ENCODE data around the gene RRP1. TPM values are rescaled to one million over a fixed set of nuclear protein-coding genes. Genes with fewer than 3 reads are reported as not detected.

RRP1 gene
- total and polyA plus RNA-seq, 9 donors, result 8.5 to 29.3 (median 22.6) TPM

GRCh38 chr21:43824333-43825241, 35.2 kb downstream of the RRP1 start:
- Histone ChIP-seq H3K27ac (no peak overlapping the region), H3K4me3 (no peak overlapping the region), H3K9me3 (no peaks in the 10 kb centered on the region), H3K27me3 (no peaks in the 10 kb centered on the region), H3K4me1 (ENCODE audit: insufficient read depth) (peaks cover 2% of the 10 kb centered on the region), H3K36me3 (no peaks in the 10 kb centered on the region)
- TF ChIP-seq EP300 (IDR thresholded peaks at IDR 0.05), result no peak
- no peak for TF ChIP-seq CTCF (IDR thresholded peaks at IDR 0.05)
- no peak for TF ChIP-seq POLR2A (IDR thresholded peaks at IDR 0.05)
- WGBS, 3 donors, result 71 to 75% (median 72%) methylated on average over 17 of the region's 17 CpGs
- intact Hi-C loops (cut with DNase I), result no loop called here
- no peak for DNase-seq

GRCh38 chr21:43825242-43825935, 36.0 kb downstream of the RRP1 start:
- Histone ChIP-seq H3K4me1 (ENCODE audit: insufficient read depth) (peaks cover 2% of the 10 kb centered on the region), H3K36me3 (no peaks in the 10 kb centered on the region), H3K4me3 (no peak overlapping the region), H3K27me3 (no peaks in the 10 kb centered on the region), H3K9me3 (no peaks in the 10 kb centered on the region), H3K27ac (no peak overlapping the region)
- no peak for TF ChIP-seq POLR2A (IDR thresholded peaks at IDR 0.05)
- TF ChIP-seq EP300 (IDR thresholded peaks at IDR 0.05), result no peak
- TF ChIP-seq CTCF (IDR thresholded peaks at IDR 0.05), result no peak
- 79 to 83% (median 83%) methylated on average over 21 to 24 of the region's 24 CpGs for WGBS, 3 donors
- no peak for DNase-seq
- intact Hi-C loops (cut with DNase I), result no loop called here

- intact Hi-C loops (cut with DNase I), result no loop called here
- Histone ChIP-seq H3K36me3 (no peaks in the 10 kb centered on the region), H3K27ac (no peak overlapping the region), H3K4me3 (no peak overlapping the region), H3K27me3 (no peaks in the 10 kb centered on the region), H3K4me1 (ENCODE audit: insufficient read depth) (peaks cover 2% of the 10 kb centered on the region), H3K9me3 (no peaks in the 10 kb centered on the region)
- 30 to 51% (median 50%) methylated on average over 30 to 31 of the region's 31 CpGs for WGBS, 3 donors
- TF ChIP-seq CTCF (IDR thresholded peaks at IDR 0.05), result no peak
- no peak for DNase-seq
These were observed 36.7 kb downstream of the RRP1 start for GRCh38 chr21:43825936-43826622.

GRCh38 chr21:43826623-43826974, 37.2 kb downstream of the RRP1 start:
- Histone ChIP-seq H3K27me3 (no peaks in the 10 kb centered on the region), H3K4me3 (no peak overlapping the region), H3K9me3 (no peaks in the 10 kb centered on the region), H3K36me3 (no peaks in the 10 kb centered on the region), H3K27ac (no peak overlapping the region), H3K4me1 (ENCODE audit: insufficient read depth) (peaks cover 2% of the 10 kb centered on the region)
- WGBS, 3 donors, result 24 to 33% (median 30%) methylated on average over 8 of the region's 8 CpGs
- TF ChIP-seq CTCF (IDR thresholded peaks at IDR 0.05) (no peak), POLR2A (IDR thresholded peaks at IDR 0.05) (no peak), EP300 (IDR thresholded peaks at IDR 0.05) (no peak)
- intact Hi-C loops (cut with DNase I), result no loop called here
- no peak for DNase-seq
